Smooth muscle cell (in vitro differentiated cells): ENCODE measurements around the gene ANKS1B. TPM values are rescaled to one million over a fixed set of nuclear protein-coding genes. Genes with fewer than 3 reads are reported as not detected.

Experiments
- DNase-seq: peaks from one replicate; lab custom pipeline; 2025; ENCODE audit not compliant: unreplicated experiment; lab: John Stamatoyannopoulos, UW
- H2AFZ ChIP-seq: fragments of 200-600 bp; sonication (generic); 2 replicates; pipeline ENCODE4 v1.6.0; 2016; ENCODE audit warnings: antibody characterized with exemption, low read depth, mild to moderate bottlenecking
- H3F3A ChIP-seq: fragments of 200-600 bp; sonication (generic); 2 replicates; pipeline ENCODE4 v1.6.0; 2017; ENCODE audit warnings: antibody characterized with exemption, low read depth
- H3K27ac ChIP-seq: fragments of 200-600 bp; sonication (generic); 2 replicates; pipeline ENCODE4 v1.5.1; 2016; ENCODE audit warnings: low read depth, mild to moderate bottlenecking
- H3K27me3 ChIP-seq: fragments of 200-600 bp; sonication (generic); 2 replicates; pipeline ENCODE4 v1.6.1; 2016; ENCODE audit warnings: low read depth, mild to moderate bottlenecking
- H3K36me3 ChIP-seq: fragments of 200-600 bp; sonication (generic); 2 replicates; pipeline ENCODE4 v1.5.1; 2016; ENCODE audit warnings: low read depth
- H3K4me1 ChIP-seq: fragments of 200-600 bp; sonication (generic); 2 replicates; pipeline ENCODE4 v1.5.1; 2016; ENCODE audit warnings: low read depth
- H3K4me2 ChIP-seq: fragments of 200-600 bp; sonication (generic); 2 replicates; pipeline ENCODE4 v1.6.0; 2016; ENCODE audit warnings: mild to moderate bottlenecking
- H3K4me3 ChIP-seq: fragments of 200-600 bp; sonication (generic); 2 replicates; pipeline ENCODE4 v1.5.1; 2016; ENCODE audit warnings: mild to moderate bottlenecking
- H3K79me2 ChIP-seq: fragments of 200-600 bp; sonication (generic); 2 replicates; pipeline ENCODE4 v1.6.0; 2016; ENCODE audit warnings: low read depth, mild to moderate bottlenecking
- H3K9ac ChIP-seq: fragments of 200-600 bp; sonication (generic); 2 replicates; pipeline ENCODE4 v1.6.0; 2016; ENCODE audit warnings: low read depth
- H3K9me3 ChIP-seq: fragments of 200-600 bp; sonication (generic); replicated peaks from 2 replicates; pipeline ENCODE4 v1.5.1; 2016; ENCODE audit warnings: low read depth
- H4K20me1 ChIP-seq: fragments of 200-600 bp; sonication (generic); 2 replicates; pipeline ENCODE4 v1.6.0; 2016; ENCODE audit warnings: low read depth
- WGBS: methylation state at CpG from one replicate; pipeline ENCODE4 v1.1.7; 2016; ENCODE audit warnings: low lambda C conversion rate; 5-methylcytosine and 5-hydroxymethylcytosine counted together
- polyA plus RNA-seq: library from polyadenylated mRNA; unstranded; fragments of >200 nt; fragmentation: Nextera tagmentation; extraction: Ambion mirVana; gene quantifications from 2 replicates; pipeline ENCODE4 v1.2.1, GENCODE V29; 2016
- total RNA-seq: library from RNA; depleted of rRNA; stranded (reverse); fragments of >200 nt; gene quantifications from 2 replicates; pipeline ENCODE4 v1.2.3, GENCODE V29; 2014
- TF ChIP-seq, protein P1 (sequence below): fragments of 200-600 bp; sonication (generic); IDR thresholded peaks from 2 replicates; pipeline ENCODE4 v1.5.1; 2017; ENCODE audit warnings: borderline replicate concordance, mild to moderate bottlenecking, antibody characterized with exemption; ENCODE audit not compliant: insufficient read depth, poor library complexity, severe bottlenecking

The ANKS1B gene
- total and polyA plus RNA-seq, 2 experiments from 2014 or later: 0.47 to 7.3 TPM

DNA sequence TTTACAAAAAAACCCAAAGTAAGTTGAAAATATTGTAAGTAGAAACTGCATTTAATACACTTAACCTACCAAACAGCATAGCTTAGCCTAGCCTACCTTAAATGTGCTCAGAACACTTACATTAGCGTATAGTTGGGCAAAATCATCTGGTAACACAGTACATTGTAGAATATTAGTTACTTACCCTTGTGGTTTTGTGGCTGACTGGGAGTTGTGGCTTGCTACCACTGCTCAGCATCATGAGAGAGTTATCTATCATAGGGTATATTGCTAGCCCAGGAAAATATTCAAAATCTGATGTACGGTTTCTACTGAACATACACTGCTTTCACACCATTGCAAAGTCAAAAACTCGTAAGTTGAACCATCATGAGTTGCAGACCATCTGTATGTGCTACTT, 478.9 kb downstream of the ANKS1B start:
- WGBS: 71% methylated on average over 3 of the region's 3 CpGs
- TF ChIP-seq, protein P1, sequence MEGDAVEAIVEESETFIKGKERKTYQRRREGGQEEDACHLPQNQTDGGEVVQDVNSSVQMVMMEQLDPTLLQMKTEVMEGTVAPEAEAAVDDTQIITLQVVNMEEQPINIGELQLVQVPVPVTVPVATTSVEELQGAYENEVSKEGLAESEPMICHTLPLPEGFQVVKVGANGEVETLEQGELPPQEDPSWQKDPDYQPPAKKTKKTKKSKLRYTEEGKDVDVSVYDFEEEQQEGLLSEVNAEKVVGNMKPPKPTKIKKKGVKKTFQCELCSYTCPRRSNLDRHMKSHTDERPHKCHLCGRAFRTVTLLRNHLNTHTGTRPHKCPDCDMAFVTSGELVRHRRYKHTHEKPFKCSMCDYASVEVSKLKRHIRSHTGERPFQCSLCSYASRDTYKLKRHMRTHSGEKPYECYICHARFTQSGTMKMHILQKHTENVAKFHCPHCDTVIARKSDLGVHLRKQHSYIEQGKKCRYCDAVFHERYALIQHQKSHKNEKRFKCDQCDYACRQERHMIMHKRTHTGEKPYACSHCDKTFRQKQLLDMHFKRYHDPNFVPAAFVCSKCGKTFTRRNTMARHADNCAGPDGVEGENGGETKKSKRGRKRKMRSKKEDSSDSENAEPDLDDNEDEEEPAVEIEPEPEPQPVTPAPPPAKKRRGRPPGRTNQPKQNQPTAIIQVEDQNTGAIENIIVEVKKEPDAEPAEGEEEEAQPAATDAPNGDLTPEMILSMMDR: no peak

DNA sequence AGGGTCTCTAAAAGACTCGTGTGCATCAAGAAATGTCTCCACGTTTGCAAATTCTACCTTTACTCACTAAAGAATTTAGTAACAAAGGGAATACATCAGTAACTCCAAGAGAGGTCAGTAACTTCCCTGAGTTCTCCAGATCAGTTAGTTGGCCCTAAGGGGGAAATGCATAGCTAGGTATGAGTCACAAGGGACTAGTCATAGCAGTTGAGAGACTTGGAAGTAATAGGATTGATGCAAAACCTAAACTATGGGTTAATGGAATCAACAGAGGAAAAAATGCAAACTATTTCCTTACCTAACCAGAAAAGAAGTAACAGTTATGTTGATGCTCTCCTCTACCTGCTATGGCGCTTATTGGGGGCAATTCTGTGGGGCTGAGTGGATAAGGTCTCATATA, 486.0 kb downstream of the ANKS1B start:
- 29% methylated on average over 3 of the region's 3 CpGs for WGBS
- Histone ChIP-seq H2AFZ (no peak overlapping the region), H3K36me3 (no peaks in the 10 kb centered on the region), H3K9me3 (no peaks in the 10 kb centered on the region), H3F3A (no peaks in the 10 kb centered on the region), H3K27ac (no peak overlapping the region), H3K4me2 (no peak overlapping the region), H3K27me3 (no peaks in the 10 kb centered on the region), H3K4me1 (no peaks in the 10 kb centered on the region), H3K9ac (no peak overlapping the region), H4K20me1 (no peaks in the 10 kb centered on the region), H3K4me3 (no peak overlapping the region), H3K79me2 (no peaks in the 10 kb centered on the region)
- no peak for DNase-seq
- TF ChIP-seq, protein P1: no peak

More for the DNA sequence above, 478.9 kb downstream of the ANKS1B start:
- H2AFZ ChIP-seq: no peak overlapping the region
- no peak overlapping the region for H3K4me3 ChIP-seq
- no peak for DNase-seq
- no peaks in the 10 kb centered on the region for H3K9me3 ChIP-seq
- H3F3A ChIP-seq: no peaks in the 10 kb centered on the region
- no peaks in the 10 kb centered on the region for H3K36me3 ChIP-seq
- H3K4me2 ChIP-seq: no peak overlapping the region
- no peaks in the 10 kb centered on the region for H4K20me1 ChIP-seq
- no peaks in the 10 kb centered on the region for H3K27me3 ChIP-seq
- no peak overlapping the region for H3K27ac ChIP-seq
- no peak overlapping the region for H3K9ac ChIP-seq
- H3K4me1 ChIP-seq: no peaks in the 10 kb centered on the region
- no peaks in the 10 kb centered on the region for H3K79me2 ChIP-seq

DNA sequence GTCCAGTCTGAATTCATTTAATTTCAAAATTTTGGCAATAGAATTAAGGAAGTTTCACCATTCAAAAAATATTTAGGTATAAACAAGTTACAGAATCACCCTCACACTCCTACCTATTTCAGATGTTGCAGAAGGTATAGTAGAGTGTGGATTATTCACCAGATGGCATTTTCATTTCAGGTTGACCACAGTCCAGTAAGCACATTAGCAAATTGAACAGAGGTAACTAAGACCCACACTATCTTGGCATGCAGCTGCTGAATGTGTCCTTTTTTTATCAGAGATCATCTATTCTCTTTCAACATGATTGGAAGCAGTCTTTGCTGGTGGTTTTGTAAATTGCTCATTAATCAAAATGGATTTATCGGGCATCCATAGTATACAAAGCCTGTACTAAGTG, 488.9 kb downstream of the ANKS1B start:
- H3F3A ChIP-seq: no peaks in the 10 kb centered on the region
- no peak for DNase-seq
- no peak overlapping the region for H3K27ac ChIP-seq
- no peaks in the 10 kb centered on the region for H3K27me3 ChIP-seq
- no peak overlapping the region for H3K4me2 ChIP-seq
- no peaks in the 10 kb centered on the region for H3K36me3 ChIP-seq
- no peaks in the 10 kb centered on the region for H4K20me1 ChIP-seq
- TF ChIP-seq, protein P1: no peak
- H3K4me3 ChIP-seq: no peak overlapping the region
- no peak overlapping the region for H2AFZ ChIP-seq
- H3K9me3 ChIP-seq: no peaks in the 10 kb centered on the region
- H3K4me1 ChIP-seq: no peaks in the 10 kb centered on the region
- H3K79me2 ChIP-seq: no peaks in the 10 kb centered on the region
- WGBS: 86% methylated on average over 1 of the region's 1 CpG
- no peak overlapping the region for H3K9ac ChIP-seq

DNA sequence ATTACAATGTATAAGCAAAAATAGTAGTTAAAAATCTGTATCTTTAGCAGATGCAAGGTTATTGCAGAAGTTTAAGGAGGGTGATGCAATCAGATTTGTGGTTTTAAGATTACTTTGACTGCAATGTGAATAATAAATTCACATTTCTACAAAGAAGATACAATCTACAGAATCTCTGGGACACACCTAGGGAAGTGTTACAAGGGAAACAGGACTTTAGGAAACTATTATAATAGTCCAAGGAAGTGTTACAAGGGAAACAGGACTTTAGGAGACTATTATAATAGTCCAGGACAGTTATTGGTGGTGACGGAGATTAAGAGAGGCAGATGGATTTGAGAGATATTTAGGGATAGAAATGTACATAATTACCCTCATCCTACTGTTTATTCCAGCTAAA, 491.5 kb downstream of the ANKS1B start:
- Histone ChIP-seq H4K20me1 (no peaks in the 10 kb centered on the region), H3K4me3 (no peak overlapping the region), H3K36me3 (no peaks in the 10 kb centered on the region), H2AFZ (no peak overlapping the region), H3K4me1 (no peaks in the 10 kb centered on the region), H3K79me2 (no peaks in the 10 kb centered on the region), H3K4me2 (no peak overlapping the region), H3K27ac (no peak overlapping the region), H3F3A (no peaks in the 10 kb centered on the region), H3K9ac (no peak overlapping the region), H3K9me3 (no peaks in the 10 kb centered on the region), H3K27me3 (no peaks in the 10 kb centered on the region)
- DNase-seq: no peak
- TF ChIP-seq, protein P1: no peak
- 94% methylated on average over 1 of the region's 1 CpG for WGBS
